Testis (tissue), 2 donors: ENCODE data around the gene GPR63.

ENCODE experiments used
- POLR2A ChIP-seq: fragments of 450-650 bp; IDR thresholded peaks from one replicate; pipeline ENCODE4 v1.6.1; 2017; ENCODE audit warnings: antibody characterized with exemption, mild to moderate bottlenecking, moderate library complexity
- TF ChIP-seq, protein P1 (sequence below), 3 experiments: fragments of 450-650 bp in 2 of 3; fragments of 200-600 bp in 1 of 3; sonication (generic) in 1 of 3; IDR thresholded peaks; one replicate each; pipeline ENCODE4 v1.5.1; 2016 to 2019; ENCODE audit warnings: antibody characterized with exemption in 3 of 3, mild to moderate bottlenecking in 2 of 3, moderate library complexity in 1 of 3

DNA sequence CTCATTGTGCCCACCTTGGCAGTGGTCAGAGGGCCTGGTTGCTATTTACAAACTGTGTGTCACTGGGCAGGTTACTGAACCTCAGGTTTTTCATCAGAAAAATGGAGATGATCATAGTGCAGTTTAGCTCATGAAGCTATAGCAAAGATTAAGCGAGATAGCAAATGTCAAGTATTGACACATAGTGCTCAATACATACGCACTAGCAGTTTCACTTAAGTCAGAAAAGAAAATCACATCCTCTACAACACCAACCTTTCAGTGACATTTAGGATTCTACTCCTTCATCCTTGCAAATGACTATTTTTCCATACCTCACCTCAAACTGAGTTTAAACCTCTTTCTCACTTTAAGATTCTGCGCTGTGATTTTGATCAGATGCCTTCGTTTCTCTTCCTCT is 16.2 kb downstream of the GPR63 start:
- no peak for TF ChIP-seq POLR2A
- TF ChIP-seq, protein P1, sequence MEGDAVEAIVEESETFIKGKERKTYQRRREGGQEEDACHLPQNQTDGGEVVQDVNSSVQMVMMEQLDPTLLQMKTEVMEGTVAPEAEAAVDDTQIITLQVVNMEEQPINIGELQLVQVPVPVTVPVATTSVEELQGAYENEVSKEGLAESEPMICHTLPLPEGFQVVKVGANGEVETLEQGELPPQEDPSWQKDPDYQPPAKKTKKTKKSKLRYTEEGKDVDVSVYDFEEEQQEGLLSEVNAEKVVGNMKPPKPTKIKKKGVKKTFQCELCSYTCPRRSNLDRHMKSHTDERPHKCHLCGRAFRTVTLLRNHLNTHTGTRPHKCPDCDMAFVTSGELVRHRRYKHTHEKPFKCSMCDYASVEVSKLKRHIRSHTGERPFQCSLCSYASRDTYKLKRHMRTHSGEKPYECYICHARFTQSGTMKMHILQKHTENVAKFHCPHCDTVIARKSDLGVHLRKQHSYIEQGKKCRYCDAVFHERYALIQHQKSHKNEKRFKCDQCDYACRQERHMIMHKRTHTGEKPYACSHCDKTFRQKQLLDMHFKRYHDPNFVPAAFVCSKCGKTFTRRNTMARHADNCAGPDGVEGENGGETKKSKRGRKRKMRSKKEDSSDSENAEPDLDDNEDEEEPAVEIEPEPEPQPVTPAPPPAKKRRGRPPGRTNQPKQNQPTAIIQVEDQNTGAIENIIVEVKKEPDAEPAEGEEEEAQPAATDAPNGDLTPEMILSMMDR (IDR thresholded peaks at IDR 0.05): no peak
